ENCODE results near the gene TGFBR1. TPM values are rescaled to one million over a fixed set of nuclear protein-coding genes. Genes with fewer than 3 reads are reported as not detected.
A peak's percentile ranks its signal among the peaks of the same experiment; 100 is the strongest.
"Not testable (repeated sequence)": the region's sequence is repeated elsewhere in the genome, so short reads cannot be mapped to it uniquely, and the experiment has no call there.

The TGFBR1 gene
- total RNA-seq, 1 donor from 2014 or later, result 206 TPM

- no peak for TF ChIP-seq CTCF (IDR thresholded peaks at IDR 0.05; ENCODE audit: unreplicated experiment)
- Mint-ChIP-seq H3K36me3 (ENCODE audit: low read depth, unreplicated experiment) (peaks cover 8% of the 10 kb centered on the region), H3K27me3 (ENCODE audit: unreplicated experiment) (peaks cover 2% of the 10 kb centered on the region), H3K4me1 (ENCODE audit: unreplicated experiment) (peaks cover 23% of the 10 kb centered on the region), H3K9me3 (ENCODE audit: unreplicated experiment) (no peaks in the 10 kb centered on the region), H3K27ac (ENCODE audit: unreplicated experiment) (no peak overlapping the region), H3K4me3 (ENCODE audit: unreplicated experiment) (no peak overlapping the region)
- DNase-seq (ENCODE audit: low spot score), result no peak
Observed at GRCh38 chr9:99092643-99093491, 12.0 kb upstream of the TGFBR1 start.

- Mint-ChIP-seq H3K4me3 (ENCODE audit: unreplicated experiment) (no peak overlapping the region), H3K9me3 (ENCODE audit: unreplicated experiment) (no peaks in the 10 kb centered on the region), H3K36me3 (ENCODE audit: low read depth, unreplicated experiment) (peaks cover 5% of the 10 kb centered on the region), H3K27ac (ENCODE audit: unreplicated experiment) (no peak overlapping the region), H3K27me3 (ENCODE audit: unreplicated experiment) (peaks cover 2% of the 10 kb centered on the region), H3K4me1 (ENCODE audit: unreplicated experiment) (peaks cover 23% of the 10 kb centered on the region)
- TF ChIP-seq CTCF (IDR thresholded peaks at IDR 0.05; ENCODE audit: unreplicated experiment), result no peak
- DNase-seq (ENCODE audit: low spot score), result no peak
Observed at GRCh38 chr9:99093492-99093791, 11.5 kb upstream of the TGFBR1 start.

GRCh38 chr9:99095565-99095964 is 9.3 kb upstream of the TGFBR1 start:
- no peak for DNase-seq (ENCODE audit: low spot score)
- Mint-ChIP-seq H3K4me3 (ENCODE audit: unreplicated experiment) (no peak overlapping the region), H3K27ac (ENCODE audit: unreplicated experiment) (peak overlapping the region; percentile 70), H3K36me3 (ENCODE audit: low read depth, unreplicated experiment) (peaks cover 4% of the 10 kb centered on the region), H3K27me3 (ENCODE audit: unreplicated experiment) (peaks cover 2% of the 10 kb centered on the region), H3K9me3 (ENCODE audit: unreplicated experiment) (no peaks in the 10 kb centered on the region), H3K4me1 (ENCODE audit: unreplicated experiment) (peaks cover 23% of the 10 kb centered on the region)
- TF ChIP-seq CTCF (IDR thresholded peaks at IDR 0.05; ENCODE audit: unreplicated experiment), result no peak

- Mint-ChIP-seq H3K27me3 (ENCODE audit: unreplicated experiment) (peaks cover 2% of the 10 kb centered on the region), H3K4me1 (ENCODE audit: unreplicated experiment) (peaks cover 23% of the 10 kb centered on the region), H3K9me3 (ENCODE audit: unreplicated experiment) (no peaks in the 10 kb centered on the region), H3K4me3 (ENCODE audit: unreplicated experiment) (peak overlapping the region; percentile 26), H3K27ac (ENCODE audit: unreplicated experiment) (peak overlapping the region; percentile 70), H3K36me3 (ENCODE audit: low read depth, unreplicated experiment) (no peaks in the 10 kb centered on the region)
- TF ChIP-seq CTCF (IDR thresholded peaks at IDR 0.05; ENCODE audit: unreplicated experiment), result no peak
- DNase-seq (ENCODE audit: low spot score), result no peak
Observed at GRCh38 chr9:99096409-99096808, 8.5 kb upstream of the TGFBR1 start.

GRCh38 chr9:99099806-99100585 is 4.9 kb upstream of the TGFBR1 start:
- H3K27me3 Mint-ChIP-seq (ENCODE audit: unreplicated experiment); H3K9me3 Mint-ChIP-seq (ENCODE audit: unreplicated experiment); H3K4me3 Mint-ChIP-seq (ENCODE audit: unreplicated experiment); H3K36me3 Mint-ChIP-seq (ENCODE audit: low read depth, unreplicated experiment); DNase-seq (ENCODE audit: low spot score); H3K27ac Mint-ChIP-seq (ENCODE audit: unreplicated experiment): not testable (repeated sequence)
- peaks cover 39% of the 10 kb centered on the region for H3K4me1 Mint-ChIP-seq (ENCODE audit: unreplicated experiment)
